Measurements from ENCODE around the gene PVR. TPM values are rescaled to one million over a fixed set of nuclear protein-coding genes. Genes with fewer than 3 reads are reported as not detected.
"Not testable (repeated sequence)": the region's sequence is repeated elsewhere in the genome, so short reads cannot be mapped to it uniquely, and the experiment has no call there.

PVR gene
- total RNA-seq, 1 donor from 2014 or later: 26.5 TPM

DNA sequence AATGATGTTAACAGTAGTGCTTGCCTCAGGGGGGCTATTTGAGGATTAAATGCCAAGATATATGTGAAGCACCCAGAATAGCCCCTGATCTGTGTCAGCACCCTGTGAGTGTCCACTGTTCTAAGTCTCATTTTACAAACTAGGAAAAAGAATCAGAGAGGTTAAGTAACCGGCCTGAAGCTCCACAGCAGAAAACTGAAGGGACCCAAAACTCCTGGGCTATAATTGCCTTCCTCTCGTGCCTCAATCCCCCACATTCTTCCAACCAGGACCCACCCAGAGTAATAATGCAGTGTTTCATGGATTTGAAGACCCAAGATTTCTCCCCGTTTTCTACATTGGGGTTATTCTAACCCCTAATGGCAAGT lies 2.3 kb downstream of the PVR start:
- no peak for DNase-seq

DNA sequence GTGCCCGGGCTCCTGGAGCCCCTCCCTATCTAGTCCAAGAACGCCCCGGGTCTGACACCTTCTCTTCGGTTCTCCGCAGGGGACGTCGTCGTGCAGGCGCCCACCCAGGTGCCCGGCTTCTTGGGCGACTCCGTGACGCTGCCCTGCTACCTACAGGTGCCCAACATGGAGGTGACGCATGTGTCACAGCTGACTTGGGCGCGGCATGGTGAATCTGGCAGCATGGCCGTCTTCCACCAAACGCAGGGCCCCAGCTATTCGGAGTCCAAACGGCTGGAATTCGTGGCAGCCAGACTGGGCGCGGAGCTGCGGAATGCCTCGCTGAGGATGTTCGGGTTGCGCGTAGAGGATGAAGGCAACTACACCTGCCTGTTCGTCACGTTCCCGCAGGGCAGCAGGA lies 3.4 kb downstream of the PVR start:
- DNase-seq: no peak

DNA sequence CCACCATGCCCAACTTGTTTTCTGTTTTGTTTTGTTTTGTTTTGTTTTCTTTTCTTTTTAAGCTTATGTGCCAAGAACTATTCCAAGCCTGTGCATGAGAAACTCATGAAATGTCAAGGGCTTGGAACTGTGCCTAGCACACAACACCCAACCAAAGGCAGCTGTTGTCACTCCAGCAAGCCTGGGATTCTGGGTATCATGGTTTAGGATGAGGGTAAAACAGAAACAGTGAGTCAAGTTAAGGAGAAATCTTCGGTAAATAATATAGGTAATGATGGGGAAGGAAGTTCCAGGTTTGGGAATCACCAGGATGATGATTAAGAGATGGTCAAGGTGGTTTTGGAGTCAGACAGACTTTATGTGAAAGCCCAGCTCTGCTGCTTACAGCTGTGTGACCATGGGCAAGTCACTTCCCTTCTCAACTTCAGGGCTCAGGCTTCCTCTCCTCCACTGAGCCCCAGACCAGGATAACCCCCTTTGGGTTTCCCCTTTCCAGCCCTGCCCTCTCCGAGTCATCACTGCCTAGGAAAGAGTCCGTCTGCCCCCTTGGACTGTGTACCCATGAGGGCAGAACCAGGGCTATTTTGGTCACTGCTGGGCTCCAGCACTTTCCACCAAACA lies 5.0 kb downstream of the PVR start:
- no peak for DNase-seq

DNA sequence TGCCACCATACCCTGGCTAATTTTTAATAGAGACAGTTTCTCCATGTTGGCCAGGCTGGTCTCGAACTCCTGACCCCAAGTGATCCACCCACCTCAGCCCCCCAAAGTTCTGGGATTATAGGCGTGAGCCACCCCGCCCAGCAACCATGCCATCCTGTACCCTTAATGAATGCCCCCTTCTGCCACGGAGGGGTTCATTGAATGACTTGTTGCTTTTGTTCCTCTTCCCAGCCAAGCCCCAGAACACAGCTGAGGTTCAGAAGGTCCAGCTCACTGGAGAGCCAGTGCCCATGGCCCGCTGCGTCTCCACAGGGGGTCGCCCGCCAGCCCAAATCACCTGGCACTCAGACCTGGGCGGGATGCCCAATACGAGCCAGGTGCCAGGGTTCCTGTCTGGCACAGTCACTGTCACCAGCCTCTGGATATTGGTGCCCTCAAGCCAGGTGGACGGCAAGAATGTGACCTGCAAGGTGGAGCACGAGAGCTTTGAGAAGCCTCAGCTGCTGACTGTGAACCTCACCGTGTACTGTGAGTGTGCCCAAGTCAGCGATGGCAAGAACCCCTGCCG lies 6.0 kb downstream of the PVR start:
- DNase-seq: no peak

DNA sequence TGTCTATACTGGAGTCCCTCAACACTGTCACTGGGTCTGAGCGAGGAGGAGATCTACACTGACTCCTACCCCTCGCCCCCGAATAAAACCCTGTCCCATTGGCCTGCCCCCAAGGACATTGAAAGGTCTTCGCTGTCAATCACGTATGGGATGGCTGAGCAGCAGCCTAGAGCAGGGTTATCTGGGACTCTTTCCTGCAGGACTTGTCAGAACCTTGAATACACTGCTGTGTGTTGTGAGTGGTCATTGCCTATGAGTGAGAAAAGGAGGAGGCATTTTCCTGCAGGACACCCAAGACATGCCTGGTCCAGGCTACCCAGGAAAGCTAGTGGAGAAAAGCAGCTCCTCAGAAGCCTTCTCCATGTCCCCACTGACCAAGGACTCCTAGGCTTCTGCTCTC lies 9.6 kb downstream of the PVR start:
- DNase-seq: no peak

DNA sequence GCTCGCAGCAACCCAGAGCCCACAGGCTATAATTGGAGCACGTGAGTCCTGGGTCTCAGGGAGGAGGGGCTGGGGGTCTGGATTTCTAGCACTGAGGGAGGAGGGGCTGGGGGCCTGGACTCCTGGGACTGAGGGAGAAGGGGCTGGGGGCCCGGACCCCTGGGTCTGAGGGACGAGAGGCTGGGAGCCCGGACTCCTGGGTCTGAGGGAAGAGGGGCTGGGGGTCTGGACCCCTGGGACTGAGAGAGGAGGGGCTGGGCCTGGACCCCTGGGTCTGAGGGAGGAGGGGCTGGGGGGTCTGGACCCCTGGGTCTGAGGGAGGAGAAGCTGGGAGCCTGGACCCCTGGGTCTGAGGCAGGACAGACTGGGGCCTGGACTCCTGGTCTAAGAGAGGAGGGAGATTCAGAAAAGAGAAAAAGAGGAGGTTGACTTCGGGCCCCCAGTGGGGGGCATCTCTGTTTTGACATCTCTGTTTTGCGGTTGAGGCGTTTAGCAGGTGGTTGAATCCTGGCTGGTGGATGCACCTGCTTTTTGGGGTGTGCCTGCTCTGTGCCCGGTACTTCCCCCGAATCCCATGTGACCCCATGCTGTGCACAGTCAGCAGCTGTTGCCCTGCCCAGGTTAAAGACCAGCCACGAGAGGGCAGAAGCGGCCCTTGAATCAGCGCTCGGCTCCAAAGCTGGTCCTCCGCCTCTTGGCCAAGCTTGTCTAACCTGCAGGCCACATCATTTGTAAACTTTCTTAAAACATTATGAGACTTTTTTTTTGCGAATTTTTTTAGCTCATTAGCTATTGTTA lies 10.5 kb downstream of the PVR start:
- no peak for DNase-seq

DNA sequence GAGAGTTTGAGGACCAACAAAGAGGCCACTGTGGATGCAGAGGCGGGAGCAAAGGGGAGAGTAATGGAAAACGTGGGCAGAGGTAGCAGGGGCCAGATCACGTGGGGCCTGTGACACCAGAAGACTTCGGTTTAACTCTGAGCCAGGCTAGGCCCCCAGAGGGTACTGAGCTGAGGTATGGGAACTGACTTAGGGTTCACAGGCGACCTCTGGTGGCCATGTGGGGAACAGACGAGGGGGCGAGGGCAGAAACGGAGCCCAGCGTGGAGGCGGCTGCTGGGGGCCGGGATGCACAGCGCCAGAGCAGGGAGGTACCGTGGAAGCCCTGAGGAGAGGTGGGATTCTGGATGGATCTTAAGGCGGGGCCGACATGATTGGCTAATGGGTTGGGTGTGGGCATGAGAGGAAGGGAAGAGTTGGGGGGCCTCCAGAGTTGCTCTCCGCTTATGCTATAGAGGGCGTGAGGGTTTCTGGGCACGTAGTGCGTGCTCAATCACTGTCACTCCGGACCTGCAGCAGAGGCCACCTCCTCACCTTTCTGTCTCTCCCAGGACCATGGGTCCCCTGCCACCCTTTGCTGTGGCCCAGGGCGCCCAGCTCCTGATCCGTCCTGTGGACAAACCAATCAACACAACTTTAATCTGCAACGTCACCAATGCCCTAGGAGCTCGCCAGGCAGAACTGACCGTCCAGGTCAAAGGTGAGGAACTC lies 13.7 kb downstream of the PVR start:
- no peak for DNase-seq

DNA sequence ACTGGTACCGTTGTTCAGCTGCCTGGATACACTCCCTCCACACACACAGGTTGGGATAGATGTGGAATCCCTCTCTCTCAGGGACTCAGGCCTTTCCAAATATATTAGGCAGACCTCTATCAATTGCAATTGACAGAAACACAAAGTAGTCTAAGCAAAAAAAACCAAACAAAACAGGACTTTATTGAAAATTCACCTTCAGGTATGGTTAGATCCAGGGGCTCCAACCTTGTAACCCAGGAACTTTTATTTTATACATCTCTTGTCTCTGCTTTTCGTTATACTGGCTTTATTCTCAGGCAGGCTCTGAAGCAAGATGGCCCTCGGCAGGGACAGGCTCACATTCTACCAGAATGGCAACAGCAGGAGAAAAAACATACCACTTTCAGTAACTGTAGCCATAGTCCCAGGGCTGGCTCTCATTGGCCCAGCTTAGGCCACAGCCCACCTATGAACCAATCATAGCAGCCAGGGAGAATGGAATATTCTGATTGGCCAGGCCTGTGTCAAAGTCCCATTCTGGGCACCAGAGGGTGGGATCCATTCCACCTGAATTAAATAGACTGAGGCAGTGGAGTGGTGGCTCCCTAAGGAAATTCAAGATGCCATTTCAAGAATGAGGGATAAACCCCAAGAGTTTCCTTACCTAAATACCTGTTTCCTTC lies 14.5 kb downstream of the PVR start:
- no peak for DNase-seq

DNA sequence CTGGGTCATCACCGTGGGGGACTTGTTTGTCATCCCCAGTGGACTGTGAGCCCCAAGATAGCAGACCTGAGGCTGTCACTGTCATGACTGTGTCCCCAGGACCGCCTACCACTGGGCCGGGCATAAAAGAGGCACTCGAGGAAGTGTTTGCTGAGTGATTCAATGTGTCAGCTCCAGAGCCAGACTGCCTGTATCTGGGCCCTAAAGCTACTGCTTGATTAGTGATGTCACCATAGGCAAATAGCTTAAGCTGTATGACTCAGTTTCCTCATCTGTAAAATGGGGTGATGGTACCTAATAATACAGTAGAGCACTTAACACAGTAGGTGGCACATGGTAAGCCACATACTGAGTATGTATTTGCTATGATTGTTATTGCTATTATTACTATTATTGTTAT lies 16.4 kb downstream of the PVR start:
- no peak for DNase-seq

DNA sequence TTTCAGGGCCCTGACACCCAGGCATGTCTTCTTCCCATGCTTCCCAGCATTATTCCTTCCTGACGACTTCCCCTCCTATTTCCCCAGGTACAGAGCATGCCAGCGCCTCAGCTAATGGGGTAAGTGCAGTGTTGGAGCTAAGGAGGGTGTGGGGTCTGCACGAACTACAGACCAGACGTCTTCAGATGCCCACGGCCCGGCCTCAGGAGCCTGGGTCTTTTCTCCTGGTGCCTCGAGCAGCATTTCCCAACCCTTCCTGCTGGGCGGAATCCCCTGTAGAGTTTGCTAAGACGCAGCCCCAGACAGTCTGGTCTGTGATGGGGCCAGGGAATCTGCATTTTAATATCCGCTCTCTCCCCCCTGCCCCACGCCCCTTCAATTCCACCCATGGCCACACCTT lies 17.5 kb downstream of the PVR start:
- DNase-seq: no peak

DNA sequence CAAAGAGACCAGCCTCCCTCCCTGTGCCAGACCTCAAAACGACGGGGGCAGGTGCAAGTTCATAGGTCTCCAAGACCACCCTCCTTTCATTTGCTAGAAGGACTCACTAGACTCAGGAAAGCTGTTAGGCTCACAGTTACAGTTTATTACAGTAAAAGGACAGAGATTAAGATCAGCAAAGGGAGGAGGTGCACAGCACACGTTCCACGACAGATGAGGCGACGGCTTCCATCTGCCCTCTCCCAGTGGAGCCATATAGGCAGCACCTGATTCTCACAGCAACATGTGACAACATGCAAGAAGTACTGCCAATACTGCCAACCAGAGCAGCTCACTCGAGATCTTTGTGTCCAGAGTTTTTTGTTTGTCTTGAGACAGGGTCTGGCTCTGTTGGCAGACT lies 18.2 kb downstream of the PVR start:
- no peak for DNase-seq

DNA sequence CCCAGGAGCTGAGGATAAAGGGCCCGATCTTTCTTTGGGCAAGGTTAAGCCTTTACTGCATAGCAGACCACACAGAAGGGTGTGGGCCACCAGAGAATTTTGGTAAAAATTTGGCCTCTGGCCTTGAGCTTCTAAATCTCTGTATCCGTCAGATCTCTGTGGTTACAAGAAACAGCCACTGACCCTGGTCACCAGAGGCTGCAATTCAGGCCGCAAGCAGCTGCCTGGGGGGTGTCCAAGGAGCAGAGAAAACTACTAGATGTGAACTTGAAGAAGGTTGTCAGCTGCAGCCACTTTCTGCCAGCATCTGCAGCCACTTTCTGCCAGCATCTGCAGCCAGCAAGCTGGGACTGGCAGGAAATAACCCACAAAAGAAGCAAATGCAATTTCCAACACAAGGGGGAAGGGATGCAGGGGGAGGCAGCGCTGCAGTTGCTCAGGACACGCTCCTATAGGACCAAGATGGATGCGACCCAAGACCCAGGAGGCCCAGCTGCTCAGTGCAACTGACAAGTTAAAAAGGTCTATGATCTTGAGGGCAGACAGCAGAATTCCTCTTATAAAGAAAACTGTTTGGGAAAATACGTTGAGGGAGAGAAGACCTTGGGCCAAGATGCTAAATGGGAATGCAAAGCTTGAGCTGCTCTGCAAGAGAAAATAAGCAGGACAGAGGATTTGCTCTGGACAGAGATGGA lies 19.1 kb downstream of the PVR start:
- no peak for DNase-seq

DNA sequence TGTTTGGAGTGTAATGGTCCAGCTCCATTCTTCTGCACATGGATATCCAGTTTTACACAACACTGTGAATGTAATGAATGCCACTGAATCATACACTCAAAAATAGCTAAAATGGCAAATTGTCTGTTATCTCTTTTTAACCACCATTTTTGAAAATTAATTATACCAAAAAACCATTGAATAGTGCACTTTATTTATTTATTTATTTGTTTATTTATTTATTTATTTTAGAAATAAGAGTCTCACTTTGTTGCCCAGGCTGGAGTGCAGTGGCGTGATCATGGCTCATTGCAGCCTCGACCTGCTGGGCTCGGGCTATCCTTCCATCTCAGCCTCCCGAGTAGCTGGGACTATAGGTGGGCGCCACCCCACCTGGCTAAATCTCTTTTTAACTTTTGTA lies 20.3 kb downstream of the PVR start:
- no peak for DNase-seq

DNA sequence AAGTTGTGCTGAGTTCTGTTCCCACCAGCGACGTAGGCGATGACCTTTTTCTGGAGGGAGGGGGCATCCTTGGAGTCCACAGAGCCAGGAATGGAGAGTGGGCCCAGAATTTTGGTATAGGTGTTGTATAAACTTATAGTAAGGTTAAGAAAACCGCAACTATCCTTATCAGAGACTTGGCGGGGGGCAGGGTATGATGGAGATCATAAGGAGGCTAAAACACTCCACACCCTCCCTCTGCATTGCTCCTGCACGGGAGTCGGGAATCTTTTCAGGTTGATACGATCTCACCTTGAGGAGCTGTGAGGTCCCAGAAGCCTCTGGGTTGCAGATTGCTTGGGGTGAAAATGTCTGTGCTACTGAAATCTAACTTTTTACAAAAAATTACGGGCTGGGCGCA lies 21.3 kb downstream of the PVR start:
- DNase-seq: no peak

DNA sequence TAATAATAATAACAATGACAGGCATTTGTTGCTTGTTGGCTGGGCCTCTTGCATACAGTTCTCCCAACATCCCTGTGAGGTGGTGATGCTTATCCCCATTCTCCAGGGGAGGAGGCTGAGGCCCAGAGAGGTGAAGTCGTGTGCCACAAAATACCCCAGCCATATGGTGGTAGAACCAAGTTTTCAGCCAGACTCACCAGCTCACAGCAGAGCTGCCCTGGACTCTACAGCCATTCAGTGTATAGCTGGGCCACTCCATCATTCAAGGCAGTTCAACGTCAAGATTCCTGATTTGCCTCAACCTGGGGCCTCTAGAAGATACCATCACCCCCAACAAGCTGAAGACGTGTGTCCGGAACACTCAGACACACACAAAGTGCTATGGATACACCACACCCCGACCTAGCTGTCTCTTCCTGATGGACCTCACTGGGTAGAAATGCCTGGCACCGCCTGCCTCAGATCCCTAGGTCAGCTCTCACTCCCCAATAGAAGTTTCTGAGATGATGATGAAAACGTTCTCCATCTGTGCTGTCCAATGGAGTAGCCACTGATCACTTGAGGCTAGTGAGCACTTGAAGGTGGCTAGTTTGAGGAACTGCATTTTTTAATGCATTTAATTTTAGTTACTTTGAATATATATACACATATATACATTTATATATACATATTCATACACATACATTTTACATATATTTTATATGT lies 23.3 kb downstream of the PVR start:
- DNase-seq: no peak

DNA sequence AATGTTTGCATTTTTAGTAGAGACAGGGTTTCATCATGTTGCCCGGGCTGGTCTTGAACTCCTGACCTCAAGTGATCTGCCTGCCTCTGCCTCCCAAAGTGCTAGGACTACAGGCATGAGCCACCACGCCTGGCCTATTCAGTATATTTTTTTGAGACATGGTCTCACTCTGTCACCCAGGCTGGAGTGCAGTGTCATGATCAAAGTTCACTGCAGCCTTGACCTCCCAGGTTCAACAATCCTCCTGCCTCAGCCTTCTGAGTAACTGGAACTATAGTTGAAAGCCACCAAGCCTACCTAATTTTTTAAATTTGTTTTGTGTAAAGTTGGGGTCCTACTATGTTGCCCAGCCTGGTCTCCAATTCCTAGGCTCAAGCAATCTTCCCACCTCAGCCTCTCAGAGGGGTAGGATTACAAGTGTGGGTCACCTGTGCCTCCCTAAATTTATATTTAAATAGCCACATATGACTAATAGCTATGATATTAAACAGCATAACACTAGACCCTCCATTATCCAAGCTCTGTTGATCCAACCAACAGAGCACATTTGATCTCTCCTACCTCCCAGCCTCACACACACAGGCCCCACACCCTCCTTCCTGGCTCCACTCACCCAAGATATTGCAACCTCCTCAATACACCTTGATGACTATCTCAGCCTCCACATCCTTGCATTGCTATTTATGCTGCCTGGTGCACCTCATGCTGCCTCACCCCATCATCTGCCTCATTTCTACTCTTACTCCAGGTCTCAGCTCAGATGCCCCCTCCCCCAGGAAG lies 25.5 kb downstream of the PVR start:
- DNase-seq: no peak

DNA sequence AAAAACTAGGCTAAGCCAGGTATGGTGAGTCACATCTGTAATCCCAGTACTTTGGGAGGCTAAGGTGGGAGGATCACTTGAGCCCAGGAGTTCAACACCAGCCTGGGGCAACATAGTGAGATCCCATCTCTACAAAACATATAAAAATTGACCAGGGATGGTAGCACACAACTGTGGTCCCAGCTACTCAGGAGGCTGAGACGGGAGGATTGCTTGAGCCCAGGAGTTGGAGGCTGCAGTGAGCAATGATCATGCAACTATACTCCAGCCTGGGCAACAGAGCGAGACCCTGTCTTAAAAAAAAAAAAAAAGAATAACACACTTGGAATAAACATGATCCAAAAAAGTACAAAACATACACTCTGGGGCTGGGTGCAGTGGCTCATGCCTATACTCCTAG lies 26.3 kb downstream of the PVR start:
- not testable (repeated sequence) for DNase-seq

DNA sequence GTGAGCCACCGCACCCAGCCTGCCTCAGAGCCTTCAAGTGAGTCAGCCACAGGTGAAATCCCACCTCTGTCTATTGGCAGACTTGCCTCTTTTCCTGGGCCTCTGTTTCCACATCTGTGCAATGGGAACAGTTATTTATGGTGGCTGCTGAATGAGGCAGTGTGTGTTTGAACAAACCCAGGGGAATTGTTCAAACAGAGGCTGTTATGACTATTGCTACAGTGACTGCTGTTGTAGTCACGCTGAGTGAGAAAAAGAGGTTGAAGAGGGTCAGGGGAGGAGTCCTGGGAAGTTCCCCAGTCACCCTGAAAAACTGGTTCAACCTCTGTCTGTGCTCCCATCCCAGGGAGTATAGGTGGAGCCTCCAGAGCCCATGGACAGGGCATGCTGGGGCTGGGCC lies 27.7 kb downstream of the PVR start, which contains the start of gene CEACAM19:
Gene CEACAM19 (plus strand): TSS at position 83 of the 400 bp plus-strand sequence. CDS start 450 bp downstream, outside the sequence.
- no peak for DNase-seq

DNA sequence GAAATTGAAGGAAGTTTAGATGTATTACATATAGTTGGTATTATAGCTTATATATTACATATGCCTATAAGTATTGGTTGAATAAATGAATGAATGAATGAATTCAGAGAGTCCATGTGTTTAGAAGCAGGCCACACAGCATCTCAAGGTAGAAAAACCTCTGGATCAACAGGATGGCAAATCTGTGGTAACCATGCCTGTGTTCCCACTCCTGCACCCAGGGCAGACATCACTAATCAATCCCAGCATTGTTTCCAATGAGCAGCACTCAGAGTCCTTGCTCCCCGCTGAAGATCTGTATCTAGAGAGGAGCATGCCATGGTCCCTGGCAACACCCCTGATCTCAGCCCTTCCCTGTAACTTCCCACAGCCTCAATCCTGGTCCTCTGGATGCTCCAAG lies 28.5 kb downstream of the PVR start:
- DNase-seq: no peak

DNA sequence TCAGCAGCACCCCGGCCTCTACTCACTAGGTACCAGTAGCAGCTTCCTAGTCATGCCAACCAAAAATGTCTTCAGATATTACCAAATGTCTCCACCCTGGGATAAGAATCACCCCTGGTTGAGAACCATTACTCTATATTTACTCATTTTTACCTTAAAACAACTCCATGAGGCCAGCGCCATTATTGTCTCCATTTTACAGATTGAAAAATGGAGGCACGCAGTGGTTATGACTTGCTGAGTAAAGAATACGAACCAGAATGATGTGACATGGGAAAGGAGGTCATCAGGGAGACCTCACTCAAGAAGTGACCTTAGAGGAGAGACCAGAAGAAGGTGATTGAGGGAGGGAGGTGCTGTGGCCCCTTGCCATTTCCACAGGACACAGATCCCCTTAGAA lies 29.8 kb downstream of the PVR start:
- DNase-seq: no peak

DNA sequence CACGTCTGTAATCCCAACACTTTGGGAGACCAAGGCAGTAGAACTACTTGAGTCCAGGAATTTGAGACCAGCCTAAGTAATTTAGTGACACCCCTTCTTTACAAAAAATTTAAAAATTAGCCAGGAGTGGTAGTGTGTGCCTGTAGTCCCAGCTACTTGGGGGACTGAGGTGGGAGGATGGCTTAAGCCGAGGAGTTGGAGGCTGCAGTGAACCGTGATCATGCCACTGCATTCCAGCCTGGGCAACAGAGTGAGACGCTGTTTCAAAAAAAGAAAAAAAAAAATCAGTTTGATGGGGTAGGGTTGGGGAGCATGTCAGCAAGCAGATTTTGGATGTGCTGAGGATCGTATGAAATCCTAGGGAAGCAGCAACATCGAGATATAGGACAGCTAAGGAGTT lies 31.8 kb downstream of the PVR start:
- no peak for DNase-seq

Data from occipital lobe (tissue), 2 donors.